ENCODE results near the gene VARS1.

VARS1 gene

GRCh38 chr6:31771992-31772358 is 23.6 kb downstream of the VARS1 start:
- peaks cover 28% of the 10 kb centered on the region for H3K4me1 ChIP-seq (ENCODE audit: control insufficient read depth, insufficient read depth, low read length, poor library complexity, severe bottlenecking)
- H3K4me3 ChIP-seq (ENCODE audit: insufficient read depth, low read depth, low read length, poor library complexity, severe bottlenecking), result no peak overlapping the region
- H3K36me3 ChIP-seq (ENCODE audit: control insufficient read depth, insufficient read depth, low read length), result no peaks in the 10 kb centered on the region
- H3K27ac ChIP-seq (ENCODE audit: insufficient read depth, low read length, poor library complexity, severe bottlenecking), result no peak overlapping the region
- DNase-seq, result no peak
- no peaks in the 10 kb centered on the region for H3K27me3 ChIP-seq (replicated peaks; ENCODE audit: control insufficient read depth, insufficient read depth, low read length, poor library complexity, severe bottlenecking)
- H3K9me3 ChIP-seq (ENCODE audit: control insufficient read depth, low read length), result no peaks in the 10 kb centered on the region

DNA sequence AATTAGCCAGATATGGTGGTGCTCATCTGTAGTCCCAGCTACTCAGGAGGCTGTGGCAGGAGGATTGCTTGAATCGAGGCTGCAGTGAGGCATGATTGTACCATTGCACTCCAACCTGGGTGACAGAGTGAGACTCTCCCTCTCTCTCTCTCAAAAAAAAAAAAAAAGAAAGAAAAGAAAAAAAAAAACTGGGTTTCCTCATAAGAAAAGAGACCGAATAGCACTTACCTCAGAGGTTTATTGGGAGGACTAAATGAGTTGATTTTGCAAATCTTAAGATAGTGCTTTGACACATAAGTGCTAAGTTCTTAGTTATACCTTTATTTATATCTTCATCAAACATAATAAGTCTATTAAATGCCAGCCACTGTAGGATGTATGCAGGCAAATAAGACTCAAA is 24.7 kb downstream of the VARS1 start:
- no peaks in the 10 kb centered on the region for H3K9me3 ChIP-seq (ENCODE audit: control insufficient read depth, low read length)
- DNase-seq, result no peak
- no peaks in the 10 kb centered on the region for H3K36me3 ChIP-seq (ENCODE audit: control insufficient read depth, insufficient read depth, low read length)
- no peak overlapping the region for H3K27ac ChIP-seq (ENCODE audit: insufficient read depth, low read length, poor library complexity, severe bottlenecking)
- no peaks in the 10 kb centered on the region for H3K27me3 ChIP-seq (replicated peaks; ENCODE audit: control insufficient read depth, insufficient read depth, low read length, poor library complexity, severe bottlenecking)
- no peak overlapping the region for H3K4me3 ChIP-seq (ENCODE audit: insufficient read depth, low read depth, low read length, poor library complexity, severe bottlenecking)
- peaks cover 16% of the 10 kb centered on the region for H3K4me1 ChIP-seq (ENCODE audit: control insufficient read depth, insufficient read depth, low read length, poor library complexity, severe bottlenecking)

- no peaks in the 10 kb centered on the region for H3K36me3 ChIP-seq (ENCODE audit: control insufficient read depth, insufficient read depth, low read length)
- no peaks in the 10 kb centered on the region for H3K9me3 ChIP-seq (ENCODE audit: control insufficient read depth, low read length)
- H3K4me3 ChIP-seq (ENCODE audit: insufficient read depth, low read depth, low read length, poor library complexity, severe bottlenecking), result no peak overlapping the region
Measured at GRCh38 chr6:31769684-31770371, 25.7 kb downstream of the VARS1 start.

DNA sequence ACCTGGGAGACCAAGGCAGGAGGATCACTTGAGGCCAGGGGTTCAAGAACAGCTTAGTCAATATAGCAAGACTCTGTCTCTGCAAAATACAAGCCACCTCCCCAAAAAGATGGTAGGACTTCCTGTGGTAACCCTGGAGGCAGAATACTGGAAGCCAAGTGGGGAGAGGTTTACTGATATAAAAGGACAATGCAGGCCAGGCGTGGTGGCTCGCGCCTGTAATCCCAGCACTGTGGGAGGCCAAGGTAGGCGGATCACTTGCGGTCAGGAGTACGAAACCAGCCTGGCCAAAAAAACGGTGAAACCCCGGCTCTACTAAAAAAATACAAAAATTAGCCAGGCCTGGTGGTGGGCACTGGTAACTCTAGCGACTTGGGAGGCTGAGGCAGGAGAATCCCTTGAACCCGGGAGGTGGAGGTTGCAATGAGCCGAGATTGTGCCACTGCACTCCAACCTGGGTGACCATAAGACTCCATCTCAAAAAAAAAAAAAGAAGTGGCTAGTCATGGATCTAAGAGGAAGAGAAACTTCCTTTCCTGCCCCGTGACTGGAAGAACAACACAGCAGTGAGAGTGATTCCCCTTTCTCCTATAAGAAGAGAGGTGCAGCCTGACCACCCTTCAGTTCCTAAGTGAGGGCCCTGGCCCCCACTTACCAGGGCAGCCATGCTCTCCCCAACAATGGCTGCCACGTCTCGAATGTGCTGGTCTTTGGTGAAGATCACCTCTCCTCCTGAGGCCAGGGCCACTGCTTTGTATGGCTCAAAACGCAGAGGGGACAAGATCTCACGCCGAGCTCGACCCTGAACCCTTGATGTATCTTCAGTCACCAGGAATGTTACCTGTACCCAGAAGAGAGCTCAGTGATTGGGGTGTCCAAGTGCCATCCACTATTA is 26.9 kb downstream of the VARS1 start:
- no peak for DNase-seq

More at GRCh38 chr6:31769684-31770371, 25.7 kb downstream of the VARS1 start:
- Histone ChIP-seq H3K4me1 (ENCODE audit: control insufficient read depth, insufficient read depth, low read length, poor library complexity, severe bottlenecking) (peaks cover 16% of the 10 kb centered on the region), H3K27me3 (replicated peaks; ENCODE audit: control insufficient read depth, insufficient read depth, low read length, poor library complexity, severe bottlenecking) (no peaks in the 10 kb centered on the region), H3K27ac (ENCODE audit: insufficient read depth, low read length, poor library complexity, severe bottlenecking) (no peak overlapping the region)
- DNase-seq, result peak; percentile 62 to 74 (median 69)

DNA sequence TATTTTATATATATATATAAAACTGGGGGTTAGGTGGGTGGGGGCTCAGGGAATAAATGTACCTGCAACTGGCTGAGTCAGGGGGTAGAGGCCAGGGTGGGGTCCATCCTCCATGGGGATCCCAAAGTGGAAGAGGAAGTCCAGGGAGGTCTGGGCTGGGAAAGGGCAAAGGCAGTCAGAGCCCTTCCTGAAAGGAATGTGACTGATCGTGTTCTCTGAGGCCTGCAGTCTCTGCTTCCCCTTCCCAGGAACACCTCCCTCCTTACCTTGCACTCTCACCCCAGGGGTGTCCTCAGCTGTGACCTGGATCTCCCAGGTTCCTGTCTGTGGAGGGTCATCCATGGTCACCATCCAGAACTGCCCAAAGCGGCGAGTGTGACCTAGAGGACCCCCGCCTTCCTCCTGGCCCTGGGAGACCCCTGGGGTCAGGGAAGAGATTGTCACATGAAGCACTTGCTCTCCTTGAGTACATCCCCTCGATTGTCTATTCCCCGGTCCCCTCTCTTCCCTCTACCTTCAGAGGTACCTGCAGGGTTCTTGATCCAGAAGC is 28.4 kb downstream of the VARS1 start:
- DNase-seq, result no peak
- peaks cover 5% of the 10 kb centered on the region for H3K4me1 ChIP-seq (ENCODE audit: control insufficient read depth, insufficient read depth, low read length, poor library complexity, severe bottlenecking)
- H3K27ac ChIP-seq (ENCODE audit: insufficient read depth, low read length, poor library complexity, severe bottlenecking), result no peak overlapping the region
- H3K27me3 ChIP-seq (replicated peaks; ENCODE audit: control insufficient read depth, insufficient read depth, low read length, poor library complexity, severe bottlenecking), result no peaks in the 10 kb centered on the region
- H3K9me3 ChIP-seq (ENCODE audit: control insufficient read depth, low read length), result no peaks in the 10 kb centered on the region
- no peak overlapping the region for H3K4me3 ChIP-seq (ENCODE audit: insufficient read depth, low read depth, low read length, poor library complexity, severe bottlenecking)
- no peaks in the 10 kb centered on the region for H3K36me3 ChIP-seq (ENCODE audit: control insufficient read depth, insufficient read depth, low read length)

More for the DNA sequence above, 26.9 kb downstream of the VARS1 start:
- H3K27ac ChIP-seq (ENCODE audit: insufficient read depth, low read length, poor library complexity, severe bottlenecking), result no peak overlapping the region
- no peaks in the 10 kb centered on the region for H3K27me3 ChIP-seq (replicated peaks; ENCODE audit: control insufficient read depth, insufficient read depth, low read length, poor library complexity, severe bottlenecking)
- H3K9me3 ChIP-seq (ENCODE audit: control insufficient read depth, low read length), result no peaks in the 10 kb centered on the region
- H3K36me3 ChIP-seq (ENCODE audit: control insufficient read depth, insufficient read depth, low read length), result no peaks in the 10 kb centered on the region
- no peak overlapping the region for H3K4me3 ChIP-seq (ENCODE audit: insufficient read depth, low read depth, low read length, poor library complexity, severe bottlenecking)
- peaks cover 16% of the 10 kb centered on the region for H3K4me1 ChIP-seq (ENCODE audit: control insufficient read depth, insufficient read depth, low read length, poor library complexity, severe bottlenecking)

DNA sequence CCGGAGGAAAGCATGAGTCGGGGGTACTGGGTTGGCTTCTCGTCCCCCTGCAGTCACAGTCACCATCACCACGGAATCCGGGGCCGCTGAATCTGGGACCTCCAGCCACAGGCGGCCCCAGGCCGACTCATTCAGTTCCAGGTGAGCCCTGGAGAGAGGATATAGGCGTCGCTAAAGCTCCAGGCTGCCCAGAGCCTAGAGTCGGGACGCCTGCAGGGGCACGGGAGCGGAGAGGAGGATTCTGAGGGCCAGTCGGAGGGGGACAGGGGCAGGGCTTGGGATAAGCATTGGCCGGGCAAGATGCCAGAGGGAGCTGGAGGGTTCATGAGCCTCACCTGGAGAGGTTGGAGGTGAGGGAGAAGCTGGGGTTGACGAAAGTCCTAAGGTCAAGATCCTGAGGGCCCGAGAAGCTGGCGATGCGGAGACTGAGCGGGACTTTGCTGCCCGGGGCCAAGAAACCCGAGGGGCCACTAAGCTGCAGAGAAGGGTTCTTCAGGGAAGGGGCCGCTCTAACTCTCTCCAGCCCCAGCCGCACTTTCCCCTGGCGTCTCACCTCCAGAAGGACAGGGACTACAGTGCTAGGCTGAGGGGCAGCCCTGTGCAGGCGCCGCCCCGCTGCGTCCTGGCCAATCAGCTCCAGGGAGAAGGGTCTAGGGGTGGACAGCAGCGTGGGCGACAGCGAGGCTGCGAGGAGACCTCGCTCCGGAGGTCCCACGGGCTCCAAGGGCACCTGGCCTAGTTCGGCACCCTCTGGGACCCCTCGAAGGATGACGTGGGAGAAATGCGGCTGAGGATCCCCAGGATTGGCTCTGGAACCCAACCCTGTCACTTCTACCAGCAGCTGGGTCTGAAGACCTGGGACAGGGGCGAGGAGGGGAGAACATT is 29.4 kb downstream of the VARS1 start:
- Histone ChIP-seq H3K27ac (ENCODE audit: insufficient read depth, low read length, poor library complexity, severe bottlenecking) (no peak overlapping the region), H3K36me3 (ENCODE audit: control insufficient read depth, insufficient read depth, low read length) (no peaks in the 10 kb centered on the region), H3K4me1 (ENCODE audit: control insufficient read depth, insufficient read depth, low read length, poor library complexity, severe bottlenecking) (no peaks in the 10 kb centered on the region), H3K27me3 (replicated peaks; ENCODE audit: control insufficient read depth, insufficient read depth, low read length, poor library complexity, severe bottlenecking) (no peaks in the 10 kb centered on the region), H3K9me3 (ENCODE audit: control insufficient read depth, low read length) (no peaks in the 10 kb centered on the region), H3K4me3 (ENCODE audit: insufficient read depth, low read depth, low read length, poor library complexity, severe bottlenecking) (no peak overlapping the region)
- DNase-seq, result no peak

DNA sequence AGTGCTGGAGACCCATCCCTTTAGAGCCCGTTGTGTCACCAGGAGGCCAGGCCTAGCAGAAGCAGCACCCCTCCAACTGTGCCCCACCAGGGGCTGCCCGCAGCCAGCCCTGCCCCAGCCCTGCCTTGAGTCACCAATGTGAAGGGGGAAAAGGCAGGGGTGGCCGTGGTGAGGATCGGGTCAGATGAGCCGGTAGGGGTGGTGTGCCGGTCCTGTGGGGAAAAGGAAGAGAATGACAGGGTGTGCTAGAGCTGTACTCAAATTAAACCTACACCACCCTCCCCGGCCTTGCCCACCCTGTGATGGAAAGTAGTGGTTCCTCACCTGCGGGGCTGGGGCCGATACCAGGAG is 30.0 kb downstream of the VARS1 start:
- Histone ChIP-seq H3K27me3 (replicated peaks; ENCODE audit: control insufficient read depth, insufficient read depth, low read length, poor library complexity, severe bottlenecking) (no peaks in the 10 kb centered on the region), H3K4me1 (ENCODE audit: control insufficient read depth, insufficient read depth, low read length, poor library complexity, severe bottlenecking) (no peaks in the 10 kb centered on the region), H3K4me3 (ENCODE audit: insufficient read depth, low read depth, low read length, poor library complexity, severe bottlenecking) (no peak overlapping the region), H3K27ac (ENCODE audit: insufficient read depth, low read length, poor library complexity, severe bottlenecking) (no peak overlapping the region), H3K9me3 (ENCODE audit: control insufficient read depth, low read length) (no peaks in the 10 kb centered on the region), H3K36me3 (ENCODE audit: control insufficient read depth, insufficient read depth, low read length) (peaks cover under 1% of the 10 kb centered on the region)
- DNase-seq, result no peak

DNA sequence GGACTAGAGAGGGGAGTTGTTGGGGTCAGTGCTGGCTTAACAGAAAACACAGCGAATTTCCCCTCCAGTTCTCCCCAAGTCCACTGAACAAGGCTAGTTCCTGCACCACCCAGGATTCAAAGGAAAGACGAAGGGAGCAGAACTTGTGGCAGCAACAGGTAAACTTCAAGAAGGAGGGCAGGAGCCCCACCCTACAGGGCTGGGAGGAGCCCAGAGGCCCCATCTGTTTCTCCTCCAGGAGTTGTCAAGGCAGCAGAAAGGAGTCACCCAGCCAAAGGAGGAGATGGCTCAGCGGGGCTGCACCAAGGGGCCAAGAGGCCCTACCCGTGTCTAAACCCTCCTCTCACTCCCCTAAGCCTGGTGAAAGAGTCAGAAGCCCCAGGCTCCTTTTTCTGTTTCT is 31.4 kb downstream of the VARS1 start:
- no peaks in the 10 kb centered on the region for H3K9me3 ChIP-seq (ENCODE audit: control insufficient read depth, low read length)
- peaks cover 7% of the 10 kb centered on the region for H3K36me3 ChIP-seq (ENCODE audit: control insufficient read depth, insufficient read depth, low read length)
- no peaks in the 10 kb centered on the region for H3K4me1 ChIP-seq (ENCODE audit: control insufficient read depth, insufficient read depth, low read length, poor library complexity, severe bottlenecking)
- no peaks in the 10 kb centered on the region for H3K27me3 ChIP-seq (replicated peaks; ENCODE audit: control insufficient read depth, insufficient read depth, low read length, poor library complexity, severe bottlenecking)
- H3K27ac ChIP-seq (ENCODE audit: insufficient read depth, low read length, poor library complexity, severe bottlenecking), result no peak overlapping the region
- no peak overlapping the region for H3K4me3 ChIP-seq (ENCODE audit: insufficient read depth, low read depth, low read length, poor library complexity, severe bottlenecking)
- DNase-seq, result no peak

GRCh38 chr6:31763619-31763940 is 32.0 kb downstream of the VARS1 start:
- no peak for DNase-seq
- Histone ChIP-seq H3K9me3 (ENCODE audit: control insufficient read depth, low read length) (no peaks in the 10 kb centered on the region), H3K4me3 (ENCODE audit: insufficient read depth, low read depth, low read length, poor library complexity, severe bottlenecking) (no peak overlapping the region), H3K4me1 (ENCODE audit: control insufficient read depth, insufficient read depth, low read length, poor library complexity, severe bottlenecking) (no peaks in the 10 kb centered on the region), H3K27ac (ENCODE audit: insufficient read depth, low read length, poor library complexity, severe bottlenecking) (no peak overlapping the region), H3K27me3 (replicated peaks; ENCODE audit: control insufficient read depth, insufficient read depth, low read length, poor library complexity, severe bottlenecking) (no peaks in the 10 kb centered on the region), H3K36me3 (ENCODE audit: control insufficient read depth, insufficient read depth, low read length) (peaks cover 7% of the 10 kb centered on the region)
